Hematopoietic multipotent progenitor cell treated with erythropoietin and hydrocortisone succinate and interleukin-3 and kit ligand, for 15 days (in vitro differentiated cells): ENCODE data around the gene BRME1.

Experiments used
- DNase-seq: peaks from one replicate; pipeline ENCODE4 v3.0.0-alpha.2; 2015; ENCODE audit warnings: low spot score

Gene BRME1

DNA sequence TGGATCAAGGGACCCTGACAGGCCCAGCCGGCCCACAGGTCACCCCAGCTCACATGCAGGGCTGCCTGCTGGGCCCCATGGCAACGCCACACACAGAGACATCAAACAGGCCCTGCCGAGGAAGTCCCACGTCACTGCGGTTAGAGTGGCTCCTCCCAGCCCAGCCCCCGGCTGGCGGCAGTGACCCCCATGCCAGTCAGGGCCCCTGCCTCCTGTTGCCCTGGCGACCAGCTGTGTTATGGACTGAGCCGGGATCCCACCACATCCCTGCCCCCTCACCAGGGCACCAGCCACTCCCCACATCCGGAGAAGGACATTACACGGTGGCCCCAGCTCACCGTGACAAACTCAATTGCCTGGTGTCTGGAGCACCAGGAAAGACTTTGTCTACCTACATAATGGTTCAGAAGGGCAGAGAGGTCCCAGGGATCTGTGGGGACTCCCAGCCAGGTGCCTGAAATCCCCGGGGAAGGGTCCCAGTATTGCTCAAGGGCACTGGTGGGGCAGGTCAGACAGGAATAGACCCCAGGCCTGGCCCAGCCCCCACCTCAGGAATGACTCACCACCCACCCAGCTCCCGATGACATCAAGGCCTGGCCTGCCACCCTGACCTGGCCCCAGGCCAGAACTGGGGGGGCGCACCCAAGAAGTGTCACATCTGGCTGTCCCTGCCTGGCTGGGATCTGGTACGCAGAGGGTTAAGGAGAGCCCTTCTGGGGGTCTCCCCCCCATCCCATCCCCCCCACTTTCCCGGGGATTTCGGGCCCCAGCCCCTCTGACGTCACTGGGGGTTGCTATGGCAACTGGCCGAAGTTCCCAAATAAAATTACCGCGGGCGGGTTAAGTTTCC lies 59.1 kb downstream of the BRME1 start:
- peak; percentile 83 for DNase-seq

DNA sequence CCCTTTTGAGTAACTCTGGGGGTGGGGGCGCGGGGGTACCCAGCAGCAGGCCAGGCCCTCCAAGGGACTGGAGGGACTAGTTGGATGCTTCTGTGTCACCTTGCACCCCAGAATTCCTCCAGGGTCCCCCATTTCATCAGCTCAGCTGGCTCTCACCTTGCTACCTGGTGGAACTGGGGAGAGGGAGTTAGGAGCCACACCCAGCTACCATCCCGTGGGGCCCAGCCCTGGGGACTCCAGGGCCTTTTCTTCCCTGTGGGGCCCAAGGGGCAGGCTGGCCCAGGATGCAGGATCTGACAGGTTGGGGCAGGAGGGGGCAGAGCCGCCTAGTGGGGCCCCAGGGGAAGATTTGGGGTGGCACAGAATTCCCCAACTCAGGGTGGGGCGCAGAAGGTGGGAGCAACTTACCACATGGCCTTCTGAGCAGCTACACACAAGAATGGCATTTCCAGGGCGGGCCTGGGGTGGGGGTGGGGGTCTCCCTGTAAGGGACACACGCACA lies 61.7 kb downstream of the BRME1 start:
- DNase-seq, result no peak

DNA sequence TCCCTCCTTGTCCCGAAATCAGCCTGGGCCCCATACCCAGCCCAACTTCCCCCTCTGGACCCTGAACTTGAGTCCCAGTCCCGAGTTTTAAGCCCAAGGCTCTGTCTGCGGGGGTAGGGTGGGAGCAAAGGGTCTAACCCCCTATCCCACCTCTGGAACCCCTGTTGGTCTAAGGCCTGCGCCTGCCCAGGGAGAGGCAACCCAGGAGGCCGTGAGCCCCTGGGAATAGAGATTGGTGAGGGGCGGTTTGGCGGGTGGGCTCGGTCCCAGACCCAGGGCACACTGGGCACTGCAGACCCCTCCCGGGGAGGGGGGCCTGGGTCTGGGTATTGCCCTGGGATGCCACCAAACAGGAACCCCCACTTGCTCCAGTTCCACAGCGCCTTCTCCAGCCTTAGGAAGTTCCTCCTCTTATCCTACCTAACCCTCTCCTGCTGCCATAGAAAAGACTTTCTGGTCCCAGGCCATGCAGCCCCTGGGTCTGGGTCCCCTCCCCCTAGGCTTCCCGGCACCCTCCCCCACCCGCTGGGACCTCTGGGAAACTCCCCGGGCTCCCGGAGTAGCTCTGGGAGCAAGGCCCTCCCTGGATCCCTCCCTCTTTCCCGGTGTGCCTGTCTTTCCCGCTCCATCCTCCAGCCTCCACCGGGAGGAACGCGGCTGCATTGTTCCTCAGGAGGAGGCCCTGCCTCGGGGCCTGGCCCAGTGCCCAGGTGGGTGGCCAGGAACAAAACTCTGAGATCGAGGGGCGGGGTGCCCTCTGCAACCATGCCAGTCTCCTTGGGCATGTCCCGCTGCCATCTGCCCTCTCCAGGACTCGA lies 62.6 kb downstream of the BRME1 start:
- peak; percentile 35 for DNase-seq

DNA sequence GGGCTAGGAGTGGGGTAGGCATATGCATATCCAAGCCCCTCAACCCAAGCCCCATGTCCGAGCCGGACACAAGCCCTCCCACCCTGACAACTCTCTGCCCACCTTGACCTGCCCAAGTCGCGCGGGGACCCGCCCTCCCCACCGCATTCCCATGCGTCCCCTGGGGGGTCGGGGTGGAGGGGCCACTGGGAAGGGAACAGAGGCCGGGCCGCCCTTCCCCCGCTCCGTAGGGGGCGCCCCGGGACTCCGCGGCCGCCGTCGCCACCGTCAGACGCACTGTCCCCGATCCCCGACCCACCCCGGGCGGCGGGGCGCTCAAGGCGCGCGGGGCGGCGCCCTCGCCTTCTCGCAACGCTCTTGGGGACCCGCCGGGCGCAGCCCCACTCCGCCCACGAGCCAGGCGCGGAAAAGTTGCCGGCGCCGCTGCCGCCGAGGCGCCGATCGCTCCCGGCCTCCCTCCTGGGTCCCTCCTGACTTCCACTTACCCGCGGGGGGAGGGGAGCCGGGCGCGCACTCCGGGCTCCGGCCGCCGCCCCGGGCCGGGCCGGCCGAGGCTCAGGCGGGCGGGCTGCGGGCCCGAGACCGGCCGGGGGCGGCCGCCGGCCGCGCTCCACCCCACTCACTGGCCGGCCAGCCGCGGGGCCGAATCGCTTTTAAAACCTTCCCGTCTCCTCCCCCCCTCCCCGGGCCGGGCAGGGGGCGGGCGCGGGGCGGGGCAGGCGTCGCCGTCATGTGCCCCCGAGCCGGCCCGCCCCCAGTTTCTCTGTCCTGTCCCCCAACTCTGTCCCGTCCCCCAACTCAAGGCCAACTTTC lies 63.4 kb downstream of the BRME1 start:
- peak; percentile 57 for DNase-seq

DNA sequence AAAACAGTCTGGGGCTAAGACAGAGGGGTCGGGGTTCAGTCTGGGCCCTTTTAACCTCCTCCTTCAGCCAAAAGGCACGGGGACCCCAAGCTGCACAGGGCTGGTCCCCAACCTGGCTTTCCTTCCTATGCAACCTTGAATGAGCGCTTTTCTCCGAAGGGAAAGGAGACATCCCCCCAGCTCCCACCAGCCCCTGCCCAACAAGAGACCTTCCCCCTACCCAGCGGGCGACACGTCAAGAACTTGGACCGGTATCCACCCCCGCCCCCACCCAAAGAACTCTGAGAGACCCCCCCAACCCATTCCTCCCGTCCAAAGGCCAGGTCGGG lies 64.0 kb downstream of the BRME1 start:
- DNase-seq, result peak; percentile 33

DNA sequence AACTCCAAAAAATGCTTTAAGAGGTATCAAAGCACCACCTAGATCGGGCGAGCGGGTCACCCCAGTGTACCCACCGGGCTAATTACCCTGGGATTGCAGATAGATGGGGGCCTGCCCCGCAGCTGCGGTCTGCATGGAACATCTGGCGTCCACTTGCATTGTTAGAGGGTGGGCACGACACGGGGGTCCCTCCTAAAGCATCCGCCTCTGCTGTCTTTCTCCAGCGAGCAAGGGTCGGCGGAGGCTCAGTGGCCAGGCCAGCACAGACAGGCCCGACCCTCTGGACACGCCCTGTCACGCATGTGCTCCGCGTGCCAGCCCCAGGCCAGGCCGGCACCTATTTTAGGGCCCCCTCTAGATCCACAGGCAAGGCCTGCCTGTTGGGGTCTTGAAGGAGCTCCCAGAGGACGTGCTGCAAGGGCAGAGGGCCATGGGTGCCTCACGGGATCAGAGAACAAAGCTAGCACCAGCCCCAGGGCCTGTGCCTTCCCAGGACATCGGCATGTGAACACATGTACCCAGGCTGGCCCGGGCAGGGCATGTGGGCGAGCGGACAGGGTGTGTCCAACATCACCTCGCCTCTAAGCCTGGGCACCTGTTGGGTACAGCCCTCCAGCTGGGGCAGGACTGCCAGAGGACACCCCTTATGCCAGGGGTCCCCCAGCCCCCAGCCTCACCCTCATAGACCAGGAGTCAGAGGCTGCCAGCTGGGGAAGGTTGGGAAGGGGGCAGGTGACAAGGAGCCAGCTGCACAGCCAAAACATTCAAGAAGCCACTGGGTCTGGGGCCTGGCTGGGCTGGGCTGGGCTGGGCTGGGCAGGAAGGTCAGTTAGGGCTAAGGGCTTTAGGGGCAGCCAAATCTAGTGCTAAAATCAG lies 64.6 kb downstream of the BRME1 start:
- DNase-seq, result peak; percentile 51

DNA sequence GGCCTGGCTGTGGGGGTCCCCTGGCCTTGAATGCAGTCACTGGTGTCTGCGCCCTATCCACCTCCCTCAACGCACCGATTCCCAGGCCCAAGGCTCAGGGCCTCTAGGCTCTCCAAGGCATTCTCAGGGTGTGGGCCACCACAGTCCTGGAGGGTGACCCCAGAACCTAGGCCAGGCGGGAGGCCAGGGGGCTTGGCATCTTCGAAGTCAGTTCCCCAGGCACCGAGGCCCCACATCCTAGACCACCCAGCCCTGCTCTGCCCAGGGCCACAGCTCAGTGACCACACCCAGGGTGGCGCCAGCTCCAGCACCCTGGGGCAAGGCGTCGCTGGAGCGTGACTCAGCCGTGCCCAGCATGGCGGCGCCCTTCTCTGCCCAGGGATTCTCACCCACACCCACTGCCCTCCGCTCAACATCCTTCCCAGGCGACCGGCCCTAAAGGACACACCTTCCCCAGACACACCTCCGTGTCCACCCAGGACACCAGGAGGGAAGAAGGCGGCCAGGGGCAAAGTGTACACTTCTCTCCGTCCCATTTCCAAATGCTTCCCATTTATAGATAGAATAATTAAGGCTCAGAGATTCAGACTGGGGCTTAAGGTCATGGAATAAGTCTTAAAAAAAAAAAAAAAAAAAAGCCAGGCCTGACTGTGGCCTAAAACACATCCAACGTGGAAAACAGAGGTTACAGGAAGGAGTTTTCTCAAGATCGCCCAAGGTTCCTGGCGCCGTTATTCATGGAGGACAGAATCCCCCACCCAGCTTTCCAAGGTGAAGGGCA lies 65.4 kb downstream of the BRME1 start:
- DNase-seq, result peak; percentile 86

DNA sequence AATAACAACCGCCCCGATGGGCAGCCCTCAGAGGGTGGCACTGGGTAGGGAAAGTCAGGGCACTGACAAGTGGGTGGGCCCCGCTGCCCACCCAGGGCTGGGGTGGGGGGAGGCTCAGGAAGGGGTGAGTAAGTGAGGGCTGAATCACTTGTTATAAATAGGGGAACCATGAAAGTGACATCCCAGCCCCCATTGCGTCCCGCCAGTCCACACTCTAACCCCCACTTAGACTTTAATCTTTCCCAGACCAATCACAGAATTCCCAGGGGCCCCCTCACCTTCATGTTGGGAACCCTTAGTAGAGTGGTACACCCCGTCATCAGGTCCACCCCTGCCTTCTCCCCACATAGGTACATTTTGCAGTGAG lies 66.0 kb downstream of the BRME1 start:
- DNase-seq, result peak; percentile 32

DNA sequence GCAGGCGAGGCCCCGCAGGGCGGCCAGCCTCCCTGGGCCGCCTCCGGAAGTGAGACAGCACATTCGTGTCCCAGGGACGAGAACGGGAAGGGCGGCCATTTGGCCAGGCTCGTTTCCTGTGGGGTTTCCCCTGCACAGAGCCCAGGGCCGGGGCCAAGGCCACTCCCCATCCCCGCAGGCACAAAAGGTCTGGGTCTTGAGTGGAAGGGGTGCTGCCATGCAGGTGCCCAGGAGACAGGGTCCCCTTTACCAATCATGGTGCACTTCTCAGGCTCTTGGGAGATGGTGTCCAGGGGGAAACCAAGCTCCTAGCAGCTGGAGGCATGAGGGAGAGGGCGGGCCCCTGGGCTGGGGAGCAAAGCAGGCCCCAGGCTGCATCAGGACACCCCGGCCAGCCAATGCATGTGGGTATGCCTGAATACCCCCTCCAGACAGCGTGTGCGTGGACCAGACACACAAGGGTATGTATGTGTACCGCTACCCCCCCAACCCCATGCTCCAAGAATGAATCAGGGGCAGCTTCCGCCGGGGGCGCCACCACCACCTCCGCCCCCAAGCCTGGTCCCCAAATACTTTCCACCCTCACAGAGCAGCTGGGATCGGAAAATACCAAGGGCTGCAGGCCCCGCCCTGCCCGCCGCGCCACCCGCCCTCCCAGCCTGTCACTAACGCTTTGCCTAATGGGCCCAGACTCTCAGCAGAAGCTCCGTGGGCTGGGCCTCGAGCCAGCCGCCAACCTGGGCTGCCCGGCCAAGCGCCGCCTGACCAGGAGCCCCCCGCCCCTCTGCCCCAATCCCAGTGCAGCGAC lies 66.6 kb downstream of the BRME1 start:
- DNase-seq, result peak; percentile 81

DNA sequence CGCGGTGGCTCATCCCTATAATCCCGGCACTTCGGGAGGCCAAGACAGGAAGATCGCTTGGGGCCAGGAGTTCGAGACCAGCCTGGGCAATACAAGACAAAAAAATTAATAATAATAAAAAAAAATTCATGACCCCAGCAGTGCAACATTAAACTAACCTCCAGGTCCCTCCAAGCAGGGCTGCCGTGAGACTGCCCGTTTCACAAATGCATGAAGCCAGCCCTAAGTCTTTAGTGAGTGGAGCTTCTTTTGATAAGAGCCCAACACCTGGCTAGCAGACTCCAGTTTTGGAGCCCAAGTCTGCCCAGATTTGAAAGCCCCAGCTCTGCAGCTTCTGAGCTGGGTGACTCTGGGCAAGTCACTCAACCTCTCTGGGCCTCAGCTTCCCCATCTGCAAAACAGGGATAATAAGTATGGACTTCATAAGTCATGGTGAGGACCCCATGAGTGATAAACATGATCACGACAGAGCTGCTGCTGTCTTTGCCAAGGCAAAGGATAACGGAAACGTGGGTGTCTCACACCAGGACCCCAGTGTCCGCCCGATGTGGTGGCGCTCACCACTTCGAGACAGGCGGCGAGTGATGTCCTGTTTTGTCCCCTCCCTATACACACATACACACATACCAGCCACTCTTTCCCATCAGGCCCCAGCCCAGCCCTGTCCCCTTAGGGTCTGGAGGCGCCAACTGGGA lies 67.3 kb downstream of the BRME1 start:
- no peak for DNase-seq

DNA sequence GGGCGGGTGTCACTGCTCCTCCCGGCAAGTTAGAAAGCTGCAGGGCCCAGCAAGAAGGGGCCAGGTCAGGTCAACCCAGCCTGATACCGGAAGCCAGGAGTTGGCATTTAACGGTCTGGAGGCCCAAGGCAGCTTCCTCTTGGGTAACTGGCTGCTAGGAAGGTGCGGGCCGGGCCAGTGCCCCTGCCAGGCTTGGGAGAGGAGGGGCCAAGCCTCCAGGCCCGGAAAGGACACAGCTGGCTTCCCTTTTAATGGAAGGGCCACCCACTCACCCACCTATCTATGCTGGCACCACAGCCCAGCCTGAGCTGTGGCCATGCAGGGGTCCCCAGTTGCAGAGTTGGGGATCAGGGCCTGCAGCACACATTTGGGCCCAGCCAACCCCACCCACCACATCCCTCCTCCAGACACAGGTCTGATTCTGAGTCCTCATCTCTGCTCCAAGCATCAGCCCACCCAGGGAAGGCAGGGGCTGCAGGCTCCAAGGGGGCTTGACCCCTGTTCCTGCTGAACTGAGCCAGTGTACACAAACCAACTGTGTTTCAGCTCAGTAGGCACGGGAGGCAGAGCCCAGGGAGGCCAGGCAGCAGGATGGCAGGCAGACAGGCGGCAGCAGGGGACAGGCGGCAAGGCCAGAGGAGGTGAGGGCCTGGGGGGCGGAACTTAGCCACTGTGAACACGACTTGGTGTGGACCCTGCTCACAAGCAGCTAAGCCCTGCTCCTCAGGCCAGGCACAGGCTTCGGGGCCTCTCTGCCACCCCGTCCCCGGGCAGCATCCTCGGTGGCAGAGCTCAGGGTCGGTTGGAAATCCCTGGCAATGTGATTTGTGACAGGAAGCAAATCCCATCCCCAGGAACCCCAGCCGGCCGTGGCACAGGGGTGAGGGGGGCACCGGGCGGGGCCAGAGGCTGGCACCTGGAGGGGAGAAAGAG lies 69.9 kb downstream of the BRME1 start:
- DNase-seq, result no peak

DNA sequence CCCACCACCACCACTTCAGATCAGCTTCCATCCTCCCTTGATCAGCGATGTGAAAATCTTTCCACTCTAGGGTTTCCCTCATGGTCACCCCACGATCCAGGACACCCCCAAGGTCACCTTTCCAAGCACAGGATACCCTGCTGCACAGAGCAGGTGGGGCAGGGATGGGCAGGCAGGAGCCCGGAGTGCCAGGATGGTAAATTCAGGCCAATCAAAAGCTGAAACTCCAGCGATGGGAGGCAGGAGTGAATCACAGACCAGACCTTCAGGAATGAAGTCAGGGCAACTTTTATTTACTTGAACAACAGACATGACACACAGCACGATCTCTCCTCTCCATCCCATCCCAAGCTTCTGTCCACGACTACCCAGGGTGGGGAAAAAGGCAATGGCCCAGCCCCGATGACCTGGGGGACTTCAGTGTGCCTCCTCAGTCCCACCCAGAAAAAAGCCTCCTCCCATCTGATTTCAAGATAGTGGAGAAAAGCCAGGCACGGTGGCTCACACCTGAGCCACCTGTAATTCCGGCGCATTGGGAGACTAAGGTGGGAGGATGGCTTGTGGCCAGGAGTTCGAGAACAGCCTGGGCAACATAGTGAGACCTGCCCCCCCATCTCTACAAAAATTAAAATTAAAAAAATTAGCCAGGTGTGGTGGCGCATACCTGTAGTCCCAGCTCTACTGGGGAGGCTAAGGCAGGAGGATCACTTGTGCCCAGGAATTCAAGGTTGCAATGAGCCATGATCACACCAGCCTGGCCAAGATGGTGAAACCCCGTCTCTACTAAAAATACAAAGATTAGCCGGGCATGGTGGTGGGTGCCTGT lies 71.5 kb downstream of the BRME1 start:
- no peak for DNase-seq

DNA sequence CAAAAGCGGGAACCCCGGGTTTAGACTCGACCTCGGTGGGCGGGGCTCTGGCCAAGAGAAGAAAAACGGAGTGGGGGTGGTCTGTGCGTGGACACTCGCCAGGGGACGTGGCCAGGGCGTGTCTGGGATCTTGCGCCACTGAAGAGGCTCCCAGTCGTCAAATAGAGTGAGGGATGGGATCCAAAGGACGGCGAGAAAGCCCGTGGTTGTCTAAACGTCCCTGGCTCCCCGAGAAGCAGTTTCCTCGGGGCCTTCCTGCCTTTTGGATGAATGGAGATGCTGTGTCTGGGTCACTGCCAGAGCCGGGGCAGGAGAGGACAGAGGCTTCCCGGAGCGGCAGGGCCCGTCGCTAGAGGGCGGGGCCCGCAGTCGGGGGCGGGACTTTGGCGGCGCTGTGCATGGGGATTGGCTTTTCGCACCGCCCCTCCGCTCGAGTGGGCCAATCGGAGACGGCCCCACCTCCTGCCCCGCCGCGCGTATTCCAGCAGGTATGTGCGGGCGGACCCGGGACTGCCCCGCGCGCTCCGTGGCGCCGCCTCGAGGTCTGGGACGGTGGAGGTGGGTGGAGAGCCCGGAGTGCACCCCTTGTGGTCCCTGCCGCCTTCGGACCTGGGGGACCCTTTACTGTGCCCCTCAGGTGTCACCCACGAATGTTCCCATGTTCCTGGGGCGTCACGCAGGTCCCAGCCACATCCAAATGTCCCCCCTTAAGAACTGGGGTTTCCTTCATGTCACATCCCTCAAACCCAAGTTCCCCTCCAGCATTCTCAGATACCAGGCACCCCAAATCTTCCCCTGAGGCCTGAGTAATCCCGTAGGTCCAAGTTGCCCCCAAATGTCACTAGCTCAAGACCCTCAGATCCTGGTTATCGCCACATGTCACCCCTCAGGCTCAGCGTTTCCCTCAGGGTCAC lies 72.3 kb downstream of the BRME1 start:
- DNase-seq, result peak; percentile 92
